Right cardiac atrium (tissue), 5 donors: ENCODE data around the gene COX6B2. TPM values are rescaled to one million over a fixed set of nuclear protein-coding genes. Genes with fewer than 3 reads are reported as not detected.

ENCODE experiments used
- ATAC-seq, 2 donors: fragments of 200-7000 bp; cut with Tn5 transposase; one replicate each; pipeline versions ENCODE4 v1.8.0 to v1.9.1; 2020; ENCODE audit warnings: moderate library complexity in 2 of 2, mild to moderate bottlenecking in 1 of 2
- DNase-seq, 3 donors: peaks; one replicate each; pipeline ENCODE4 v3.0.0-alpha.2; 2020
- H3K27ac ChIP-seq: one replicate; pipeline ENCODE4 v1.5.1; 2013; ENCODE audit warnings: mild to moderate bottlenecking, low read length, control low read depth, moderate library complexity
- H3K27me3 ChIP-seq: one replicate; pipeline ENCODE4 v1.6.1; 2013; ENCODE audit not compliant: control insufficient read depth, insufficient read depth
- H3K4me1 ChIP-seq: one replicate; pipeline ENCODE4 v1.6.1; 2013; ENCODE audit warnings: low read length; ENCODE audit not compliant: control insufficient read depth, insufficient read depth
- H3K4me3 ChIP-seq: one replicate; pipeline ENCODE4 v1.5.1; 2013; ENCODE audit warnings: low read length, control low read depth
- H3K9me3 ChIP-seq: one replicate; pipeline ENCODE4 v1.6.1; 2013; ENCODE audit warnings: low read length; ENCODE audit not compliant: control insufficient read depth
- WGBS: extraction: QIAGEN DNeasy Blood & Tissue Kit; methylation state at CpG from one replicate; pipeline ENCODE4 v1.1.7; 2013; 5-methylcytosine and 5-hydroxymethylcytosine counted together
- intact Hi-C, 4 donors: fragments of 100-400 bp; cut with DNase I; formaldehyde crosslinking; loops; one replicate each; pipeline versions ENCODE4 v1.11.0 to v1.14.0; 2022 to 2023
- polyA plus RNA-seq: library from polyadenylated mRNA; stranded (reverse); fragments of 200-250 nt; gene quantifications from one replicate; pipeline ENCODE4 v1.2.3, GENCODE V29; 2013
- total RNA-seq, 4 donors: library from RNA; stranded (reverse); fragmentation: NEBNext Ultra II Directional; extraction: Animal tissue kit (Norgen Biotek cat#: 25700); gene quantifications; one replicate each; pipeline ENCODE4 v1.2.1, GENCODE V29; 2021
- donor health status: healthy with polysubstance abuse.
- donor health status: DM: no; HTN: yes; CAD: no.
- donor health status: DM: no; HTN: no; CAD: no.
- donor health status: DM: no; HTN: yes; CAD: no; lungs with severe emphysema.
- donor health status: DM: yes; HTN: yes; CAD: no.

COX6B2 gene
- total and polyA plus RNA-seq, 5 donors = not detected

DNA sequence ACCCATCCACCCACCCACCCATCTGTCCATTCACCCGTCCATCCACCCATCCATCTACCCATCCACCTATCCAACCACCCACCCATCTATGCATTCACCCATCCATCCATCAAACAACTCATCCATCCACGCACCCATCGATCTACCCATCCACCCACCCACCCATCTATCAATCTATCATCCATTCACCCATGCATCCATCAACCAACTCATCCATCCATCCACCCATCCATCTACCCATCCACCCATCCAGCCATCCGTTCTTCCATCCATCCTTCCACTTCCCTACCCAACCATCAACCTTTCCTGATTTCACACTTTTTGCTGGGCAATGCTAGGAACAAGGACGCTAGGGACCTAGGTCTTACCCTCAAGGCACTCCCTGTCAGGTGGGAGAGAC, 27.5 kb upstream of the COX6B2 start:
- WGBS = 98% methylated on average over 5 of the region's 5 CpGs
- H3K27ac ChIP-seq = no peak overlapping the region
- no peak overlapping the region for H3K4me3 ChIP-seq
- intact Hi-C loops = loop anchor here in 1 of 4 donors (5.0 kb wide), 2 partner anchors 40 to 80 kb away; no protein-coding TSS in a partner anchor
- no peaks in the 10 kb centered on the region for H3K27me3 ChIP-seq
- no peaks in the 10 kb centered on the region for H3K9me3 ChIP-seq
- no peaks in the 10 kb centered on the region for H3K4me1 ChIP-seq
- no peak for ATAC-seq
- no peak for DNase-seq

GRCh38 chr19:55379174-55379573, 24.7 kb upstream of the COX6B2 start:
- no peaks in the 10 kb centered on the region for H3K4me1 ChIP-seq
- no peaks in the 10 kb centered on the region for H3K9me3 ChIP-seq
- H3K4me3 ChIP-seq = no peak overlapping the region
- ATAC-seq (no peak), DNase-seq (peak in 1 of 3 donors; percentile 5)
- WGBS = 57% methylated on average over 11 of the region's 11 CpGs
- H3K27ac ChIP-seq = no peak overlapping the region
- H3K27me3 ChIP-seq = no peaks in the 10 kb centered on the region
- intact Hi-C loops = loop anchor here in 1 of 4 donors (10.0 kb wide), 1 partner anchor 74 kb away; no protein-coding TSS in a partner anchor

DNA sequence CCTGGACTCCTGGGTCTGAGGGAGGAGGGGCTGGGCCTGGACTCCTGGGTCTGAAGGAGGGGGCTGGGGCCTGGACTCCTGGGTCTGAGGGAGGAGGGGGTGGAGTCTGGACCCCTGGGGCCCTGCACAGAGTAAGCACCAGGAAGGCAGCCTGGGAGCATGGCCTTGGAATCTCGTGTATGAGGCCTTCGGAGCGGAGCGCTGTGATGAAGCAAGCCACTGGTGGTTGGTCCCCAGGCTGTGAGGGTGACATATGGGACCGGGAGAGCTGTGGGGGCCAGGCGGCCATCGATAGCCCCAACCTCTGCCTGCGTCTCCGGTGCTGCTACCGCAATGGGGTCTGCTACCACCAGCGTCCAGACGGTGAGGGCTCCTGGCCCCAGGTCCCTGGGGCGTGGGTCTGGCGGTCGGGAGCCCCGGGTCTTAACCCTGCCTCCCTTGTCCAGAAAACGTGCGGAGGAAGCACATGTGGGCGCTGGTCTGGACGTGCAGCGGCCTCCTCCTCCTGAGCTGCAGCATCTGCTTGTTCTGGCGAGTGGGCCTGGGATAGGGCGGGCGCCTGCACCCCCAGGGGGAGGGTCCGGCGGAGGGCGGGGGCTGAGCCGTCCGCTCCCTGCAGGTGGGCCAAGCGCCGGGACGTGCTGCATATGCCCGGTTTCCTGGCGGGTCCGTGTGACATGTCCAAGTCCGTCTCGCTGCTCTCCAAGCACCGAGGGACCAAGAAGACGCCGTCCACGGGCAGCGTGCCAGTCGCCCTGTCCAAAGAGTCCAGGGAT, 23.0 kb upstream of the COX6B2 start:
- H3K27me3 ChIP-seq = no peaks in the 10 kb centered on the region
- WGBS = 8% methylated on average over 43 of the region's 43 CpGs

DNA sequence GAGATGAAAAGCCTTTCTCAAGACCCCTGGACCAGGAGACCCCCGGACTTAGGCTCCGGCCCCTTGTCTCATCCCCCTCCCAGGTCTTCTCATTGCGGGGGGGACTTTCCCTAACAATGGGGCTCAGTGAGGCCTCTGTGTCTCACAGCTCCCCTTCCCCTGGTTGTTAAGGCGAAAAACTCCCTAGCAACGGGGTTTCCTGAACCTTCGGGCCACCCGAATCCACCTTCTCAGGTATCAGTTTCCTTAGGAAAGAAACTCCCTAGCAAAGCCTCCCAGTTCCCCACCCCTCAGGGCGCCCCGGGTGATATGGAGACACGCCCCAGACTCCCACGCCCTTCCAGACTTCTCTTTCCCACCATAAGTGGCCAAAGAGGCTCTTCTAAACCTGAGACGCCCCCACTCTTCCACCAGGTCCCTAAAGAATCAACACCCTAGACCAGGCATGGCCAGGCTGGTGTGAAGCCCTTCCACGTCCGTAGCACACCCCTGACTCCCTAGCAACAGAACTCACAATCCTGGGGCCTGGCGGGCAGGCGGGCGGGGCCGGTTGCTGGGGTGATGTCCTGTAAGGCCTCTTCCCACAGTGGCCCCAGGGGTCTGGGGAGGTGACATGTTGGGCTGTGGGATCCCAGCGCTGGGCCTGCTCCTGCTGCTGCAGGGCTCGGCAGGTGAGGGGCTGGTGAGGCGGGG, 21.9 kb upstream of the COX6B2 start, which contains the start of gene TMEM190:
TSS of gene TMEM190 (plus strand) at position 586 of the 693 bp plus-strand sequence. CDS start at position 614, 28 bp downstream.
- no peaks in the 10 kb centered on the region for H3K27me3 ChIP-seq
- intact Hi-C loops = loop anchor here in 1 of 4 donors (10.0 kb wide), 1 partner anchor 72 kb away; no protein-coding TSS in a partner anchor
- no peak within 1 kb of the TSS for H3K27ac ChIP-seq
- peak in 1 of 3 donors; percentile 52 for DNase-seq
- 51% methylated on average over 21 of the region's 21 CpGs for WGBS
- no peaks in the 10 kb centered on the region for H3K9me3 ChIP-seq
- H3K4me1 ChIP-seq = no peaks in the 10 kb centered on the region
- ATAC-seq = no peak
- no peak within 1 kb of the TSS for H3K4me3 ChIP-seq

More for the DNA sequence above, 23.0 kb upstream of the COX6B2 start:
- Histone ChIP-seq H3K27ac (no peak overlapping the region), H3K4me1 (no peaks in the 10 kb centered on the region), H3K4me3 (no peak overlapping the region), H3K9me3 (no peaks in the 10 kb centered on the region)
- intact Hi-C loops = loop anchor here in 1 of 4 donors (10.0 kb wide), 1 partner anchor 73 kb away; no protein-coding TSS in a partner anchor
- DNase-seq = peak in 2 of 3 donors; percentile 30 to 79
- ATAC-seq = peak; percentile 10 to 19

- Histone ChIP-seq H3K27ac (no peak overlapping the region), H3K4me1 (no peaks in the 10 kb centered on the region), H3K4me3 (no peak overlapping the region), H3K9me3 (no peaks in the 10 kb centered on the region), H3K27me3 (no peaks in the 10 kb centered on the region)
- DNase-seq = peak in 1 of 3 donors; percentile 33
- 12% methylated on average over 31 of the region's 31 CpGs for WGBS
- intact Hi-C loops = loop anchor here in 1 of 4 donors (10.0 kb wide), 1 partner anchor 69 kb away; no protein-coding TSS in a partner anchor
- no peak for ATAC-seq
Measured at GRCh38 chr19:55373993-55374757, 19.7 kb upstream of the COX6B2 start.

- Histone ChIP-seq H3K9me3 (no peaks in the 10 kb centered on the region), H3K4me1 (no peaks in the 10 kb centered on the region), H3K27ac (no peak overlapping the region), H3K4me3 (no peak overlapping the region), H3K27me3 (no peaks in the 10 kb centered on the region)
- ATAC-seq (no peak), DNase-seq (peak in 1 of 3 donors; percentile 17)
- intact Hi-C loops = loop anchor here in 1 of 4 donors (10.0 kb wide), 1 partner anchor 69 kb away; no protein-coding TSS in a partner anchor
- WGBS = 57% methylated on average over 9 of the region's 9 CpGs
Measured at GRCh38 chr19:55373306-55373992, 18.9 kb upstream of the COX6B2 start.

DNA sequence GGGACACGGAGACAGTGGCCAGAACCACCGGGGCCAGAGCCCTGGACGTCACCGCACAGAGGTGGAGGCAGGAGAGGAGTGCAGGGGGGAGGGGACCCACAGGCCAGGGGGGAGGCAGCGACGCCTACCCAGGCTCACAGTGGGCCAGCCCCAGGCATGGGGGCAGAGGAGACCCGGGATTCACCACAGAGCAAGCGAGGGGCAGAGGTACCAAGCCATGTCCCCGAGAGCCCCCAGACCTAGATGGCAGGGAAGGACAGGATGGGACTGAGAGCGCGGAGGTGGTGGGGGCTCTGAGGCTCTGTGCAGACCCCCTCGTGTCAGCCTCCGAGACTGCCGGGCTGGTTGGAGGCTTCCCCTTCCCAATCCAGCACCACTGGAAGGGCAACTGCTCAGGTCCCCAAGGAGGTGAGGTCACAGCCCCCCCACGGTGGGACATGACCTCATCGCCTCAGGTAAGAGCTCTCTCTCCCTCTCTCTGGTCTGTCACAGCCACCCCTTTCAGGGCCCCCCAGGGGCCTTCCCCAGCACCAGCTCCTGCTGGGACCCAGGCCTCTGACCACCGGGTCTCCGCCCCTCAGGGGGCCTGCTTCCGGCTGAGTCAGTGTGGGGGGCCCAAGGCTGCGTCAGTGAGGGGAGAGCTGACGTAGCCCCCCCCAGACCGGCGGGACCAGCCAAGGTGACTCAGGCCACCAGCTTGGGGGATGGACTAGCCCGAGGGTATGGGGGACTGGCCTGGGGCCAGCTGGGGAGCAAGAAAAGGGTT, 18.0 kb upstream of the COX6B2 start:
- peak in 1 of 2 donors; percentile 22 for ATAC-seq
- 43% methylated on average over 24 of the region's 24 CpGs for WGBS
- H3K27ac ChIP-seq = no peak overlapping the region
- H3K9me3 ChIP-seq = no peaks in the 10 kb centered on the region
- H3K4me1 ChIP-seq = no peaks in the 10 kb centered on the region
- intact Hi-C loops = loop anchor here in 1 of 4 donors (10.0 kb wide), 1 partner anchor 68 kb away; no protein-coding TSS in a partner anchor
- H3K4me3 ChIP-seq = no peak overlapping the region
- DNase-seq = peak in 1 of 3 donors; percentile 42
- no peaks in the 10 kb centered on the region for H3K27me3 ChIP-seq

GRCh38 chr19:55370305-55370988, 15.9 kb upstream of the COX6B2 start, which contains the start of gene IL11:
TSS of gene IL11 (minus strand) at chr19:55370463. CDS start at chr19:55370310, 153 bp downstream.
- peak in 1 of 3 donors; percentile 31 for DNase-seq
- H3K27me3 ChIP-seq = no peaks in the 10 kb centered on the region
- H3K4me3 ChIP-seq = peak within 1 kb of the TSS; percentile 51
- no peaks in the 10 kb centered on the region for H3K9me3 ChIP-seq
- 5% methylated on average over 32 of the region's 32 CpGs for WGBS
- intact Hi-C loops = loop anchor here in 1 of 4 donors (10.0 kb wide), 1 partner anchor 66 kb away; no protein-coding TSS in a partner anchor
- H3K27ac ChIP-seq = no peak within 1 kb of the TSS
- no peaks in the 10 kb centered on the region for H3K4me1 ChIP-seq
- no peak for ATAC-seq
